HS-27A (cell line): ENCODE results near the gene UBASH3A.

Experiments
- DNase-seq: peaks from one replicate; pipeline ENCODE4 v3.0.0-alpha.2; 2012; ENCODE audit warnings: low read depth, missing footprints

Gene UBASH3A

DNA sequence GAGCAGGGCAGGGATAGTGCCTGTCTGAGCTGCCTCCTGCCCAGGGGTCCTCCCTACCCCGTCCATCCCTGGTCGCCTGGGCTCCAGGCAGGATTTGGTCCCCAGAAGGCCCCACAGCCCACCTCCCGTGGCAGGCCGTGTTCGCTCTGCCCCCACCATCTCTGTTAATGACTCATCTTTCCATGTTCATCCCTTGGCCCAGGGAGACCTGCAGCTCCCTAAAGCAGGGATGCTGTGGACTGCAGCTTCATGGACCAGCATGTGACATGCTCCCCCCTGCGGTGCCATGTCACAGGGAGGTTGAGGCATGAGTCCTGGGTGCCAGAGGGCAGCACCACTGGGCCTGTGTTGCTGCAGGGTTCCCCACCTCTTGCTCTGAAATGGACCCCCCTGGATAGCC lies 26.8 kb downstream of the UBASH3A start:
- no peak for DNase-seq

DNA sequence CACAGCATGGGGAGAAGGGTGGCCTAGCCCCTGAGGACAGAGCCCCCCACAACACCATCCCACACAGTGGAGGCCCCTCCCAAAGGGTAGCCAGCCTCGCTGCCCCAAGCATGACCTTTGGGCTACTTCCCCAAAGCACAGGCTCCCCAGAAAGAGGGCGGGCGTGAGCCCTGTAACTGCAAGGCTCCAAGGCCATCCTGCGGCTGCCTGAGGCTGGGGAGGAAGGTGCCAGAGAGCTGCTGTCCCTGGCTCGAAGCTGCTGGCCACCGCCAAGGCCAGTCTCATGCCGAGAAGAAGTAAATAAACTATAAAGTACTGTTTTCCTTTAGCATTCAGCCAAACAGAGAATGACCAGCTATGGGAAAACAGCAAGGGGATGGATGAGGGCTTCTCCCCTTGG lies 27.5 kb downstream of the UBASH3A start:
- DNase-seq = no peak

DNA sequence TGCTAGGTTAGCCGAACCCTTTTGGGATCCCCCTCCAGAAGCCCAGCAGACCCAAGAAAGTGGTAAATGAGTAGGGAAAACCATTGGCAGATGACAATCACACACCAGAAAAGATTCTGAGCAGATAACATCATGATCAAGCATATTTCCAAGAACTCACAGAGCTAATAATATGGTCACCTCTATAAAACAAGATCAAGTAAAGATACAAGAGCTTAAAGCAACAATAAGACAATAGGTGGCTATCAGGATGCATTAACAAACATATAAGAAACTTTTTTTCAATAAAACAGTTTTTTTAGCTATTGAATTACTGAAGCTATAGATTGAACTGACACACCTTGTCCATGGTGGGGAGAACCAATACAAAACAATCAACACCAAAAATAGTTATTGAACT lies 29.0 kb downstream of the UBASH3A start:
- no peak for DNase-seq

DNA sequence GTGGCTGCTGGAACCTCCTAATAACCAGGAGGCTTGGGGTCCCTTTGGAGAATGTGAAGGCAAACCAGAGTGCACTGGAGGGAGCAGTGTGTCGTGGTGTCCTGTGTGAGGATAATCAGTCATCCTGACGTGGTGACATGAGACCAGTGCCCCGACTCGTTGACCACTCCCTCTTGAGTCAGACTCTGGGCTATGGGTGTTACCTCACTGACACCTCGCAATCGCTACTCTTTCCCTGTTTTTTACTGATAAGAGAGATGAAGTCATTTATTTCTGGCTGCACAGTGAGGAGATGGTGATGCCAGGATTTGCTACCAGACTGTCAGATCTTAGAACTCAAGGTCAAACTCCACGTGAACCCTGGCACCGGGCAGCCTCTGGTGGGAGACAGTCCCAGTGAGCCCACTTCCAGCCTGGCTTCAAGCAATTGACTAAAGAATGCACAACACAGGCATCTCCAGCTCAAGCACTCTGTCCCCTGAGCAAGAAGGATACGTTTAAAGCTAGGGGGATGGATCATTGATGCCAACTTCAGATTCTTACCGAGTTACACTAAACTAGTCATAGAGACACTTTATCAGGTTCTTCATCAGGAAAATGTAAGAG lies 30.3 kb downstream of the UBASH3A start:
- no peak for DNase-seq

DNA sequence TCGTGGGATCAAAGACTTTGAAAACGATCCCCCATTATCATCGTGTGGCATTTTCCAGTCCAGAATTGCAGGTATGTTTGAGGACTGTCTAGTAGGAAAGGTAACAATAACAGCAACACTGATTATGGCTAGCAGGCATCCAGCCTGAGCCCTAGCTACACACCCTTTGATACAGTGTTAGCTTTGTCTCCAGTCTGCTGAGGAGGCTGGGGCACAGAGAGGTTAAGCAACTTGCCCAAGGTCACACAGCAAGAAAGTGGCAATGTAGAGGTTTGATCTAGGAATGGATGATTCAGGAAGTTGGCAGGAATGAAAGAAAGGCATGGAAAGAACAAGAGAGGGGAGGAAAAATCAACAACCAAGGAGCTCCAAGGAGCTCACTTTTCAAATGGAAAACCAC lies 31.2 kb downstream of the UBASH3A start:
- no peak for DNase-seq

DNA sequence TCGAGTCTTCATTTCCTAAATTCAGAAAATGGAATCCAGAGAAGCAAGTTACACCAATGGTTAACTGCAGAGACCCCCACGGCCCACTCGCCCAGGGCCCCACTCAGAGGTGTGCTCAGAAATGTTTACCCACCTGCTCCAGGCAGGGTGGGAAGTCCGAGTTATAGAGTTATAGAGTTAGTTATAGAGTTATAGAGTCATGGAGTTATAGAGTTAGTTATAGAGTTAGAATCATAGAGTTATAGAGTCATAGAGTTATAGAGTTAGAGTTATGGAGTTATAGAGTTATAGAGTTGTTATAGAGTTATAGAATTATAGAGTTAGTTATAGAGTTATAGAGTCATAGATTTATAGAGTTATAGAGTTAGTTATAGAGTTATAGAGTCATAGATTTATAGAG lies 31.7 kb downstream of the UBASH3A start:
- DNase-seq = no peak

DNA sequence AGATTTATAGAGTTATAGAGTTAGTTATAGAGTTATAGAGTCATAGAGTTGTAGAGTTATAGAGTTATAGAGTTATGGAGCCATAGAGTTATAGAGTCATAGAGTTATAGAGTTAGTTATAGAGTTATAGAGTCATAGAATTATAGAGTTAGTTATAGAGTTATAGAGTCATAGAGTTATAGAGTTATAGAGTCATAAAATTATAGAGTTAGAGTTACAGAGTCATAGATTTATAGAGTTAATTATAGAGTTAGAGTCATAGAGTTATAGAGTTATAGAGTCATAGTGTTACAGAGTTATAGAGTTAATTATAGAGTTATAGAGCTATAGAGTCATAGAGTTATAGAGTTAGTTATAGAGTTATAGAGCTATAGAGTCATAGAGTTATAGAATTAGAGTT lies 32.1 kb downstream of the UBASH3A start:
- DNase-seq = no peak

DNA sequence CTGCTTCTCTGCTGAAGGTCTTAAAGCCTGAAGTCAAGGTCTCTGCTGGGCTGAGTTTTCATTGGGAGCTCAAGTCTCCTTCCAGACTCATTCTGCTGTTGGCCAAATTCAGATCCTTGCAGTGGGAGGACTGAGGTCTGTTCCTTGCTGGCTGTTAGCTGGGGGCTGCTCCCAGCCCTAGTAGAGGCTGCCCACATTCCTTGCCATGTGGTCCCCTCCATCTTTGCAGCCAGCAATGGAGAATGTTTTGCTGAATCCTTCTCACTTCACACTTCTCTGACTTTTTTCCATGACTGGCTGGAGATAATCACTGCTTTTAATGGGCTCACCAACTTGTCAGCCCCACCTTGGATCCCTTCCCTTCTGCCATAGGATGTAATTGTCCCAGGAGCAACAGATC lies 33.2 kb downstream of the UBASH3A start:
- DNase-seq = no peak

DNA sequence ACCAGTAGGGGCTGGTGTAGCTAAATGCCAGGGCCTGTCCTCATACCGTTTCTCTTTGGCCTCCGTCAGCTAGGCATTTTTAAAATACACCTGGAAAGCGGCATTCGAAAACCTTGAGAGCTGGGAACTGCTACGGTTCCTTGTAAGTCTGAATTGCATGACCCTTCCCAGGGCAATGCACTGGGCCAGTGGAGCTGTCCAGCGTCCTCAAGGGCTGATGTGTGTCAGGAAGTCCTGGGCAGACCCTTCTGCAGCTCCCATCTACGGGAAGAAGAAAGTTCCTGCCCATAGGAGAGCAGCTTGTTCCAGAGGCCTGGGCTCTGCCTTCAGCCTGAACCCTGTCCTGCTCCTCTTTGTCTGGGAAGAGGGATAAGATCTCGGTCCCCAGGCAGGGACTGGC lies 34.1 kb downstream of the UBASH3A start:
- DNase-seq = no peak

DNA sequence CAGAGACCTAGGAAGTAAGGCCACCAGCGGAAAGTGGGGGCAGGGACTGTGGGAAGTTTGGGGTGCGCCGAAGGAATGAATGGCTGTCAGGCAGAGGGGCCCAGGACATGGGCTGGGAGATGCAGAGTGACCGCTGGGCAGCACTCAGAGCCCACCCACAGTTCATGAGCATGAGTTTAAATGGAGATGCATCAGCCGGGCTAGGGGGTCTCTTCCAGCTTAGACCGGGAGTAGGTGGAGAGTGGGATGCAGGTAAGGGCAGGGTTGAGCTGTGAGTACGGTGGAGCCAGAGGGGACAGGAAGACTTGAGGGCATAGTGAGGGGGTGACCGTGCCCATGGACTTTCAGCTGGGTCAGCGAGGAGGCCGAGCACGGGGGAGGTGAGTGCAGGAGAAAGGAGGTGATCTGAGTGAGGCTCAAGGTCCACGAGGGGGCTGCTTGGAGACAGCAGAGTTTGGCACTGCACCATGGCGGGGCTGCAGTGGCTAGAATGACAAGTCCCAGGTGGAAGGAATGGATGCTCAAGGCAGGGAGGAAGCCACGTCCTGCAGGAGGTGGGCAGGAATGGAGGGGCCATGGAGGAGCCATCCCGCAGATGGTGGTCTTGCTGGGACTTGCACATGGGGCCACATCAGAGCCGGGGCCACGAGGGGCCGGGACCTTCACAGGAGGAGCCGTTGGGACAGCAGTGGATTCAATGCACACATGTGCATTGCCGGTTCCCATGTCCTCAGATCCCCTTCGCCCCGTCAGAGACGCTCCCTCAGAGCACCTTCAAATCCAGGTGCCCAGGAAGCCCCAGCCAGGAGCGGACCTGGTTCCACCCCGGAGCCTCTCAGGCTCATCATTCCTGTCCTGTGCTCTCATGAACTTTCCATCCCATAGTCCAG lies 34.9 kb downstream of the UBASH3A start:
- no peak for DNase-seq

DNA sequence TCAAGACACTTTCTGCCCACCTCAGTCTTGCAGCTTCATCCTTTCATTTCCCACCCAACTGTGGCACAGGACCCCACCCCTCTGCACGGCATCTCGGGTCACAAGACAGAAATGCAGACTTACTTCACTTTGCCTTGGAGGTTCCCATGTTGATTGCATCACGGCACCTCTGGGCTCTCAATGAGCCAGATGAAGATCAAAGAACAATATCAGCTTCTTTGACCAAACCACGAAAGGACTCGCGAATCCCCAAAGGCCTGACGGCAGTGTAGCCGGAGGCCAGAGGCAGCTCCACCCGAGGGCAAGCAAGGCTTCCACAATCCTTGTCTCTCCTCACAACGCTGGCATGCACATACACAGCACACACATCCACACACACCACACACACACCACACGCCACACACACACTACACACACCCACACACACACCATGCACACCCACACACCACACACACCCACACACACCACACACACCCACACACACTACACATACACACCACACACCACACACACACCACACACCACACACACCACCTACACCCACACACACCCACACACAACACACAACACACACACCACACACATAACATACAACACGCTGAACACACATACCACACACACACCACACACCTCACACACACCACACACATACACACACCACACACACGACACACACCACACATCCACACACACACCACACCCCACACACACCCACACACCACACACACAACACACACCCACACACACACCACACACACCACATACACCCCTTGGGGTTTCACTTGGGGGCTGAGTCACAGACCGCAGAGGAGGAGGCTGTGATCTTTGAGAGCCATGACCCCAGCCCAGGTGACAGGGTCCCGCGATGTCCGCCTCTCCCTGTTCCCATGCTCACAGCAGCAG lies 35.8 kb downstream of the UBASH3A start:
- no peak for DNase-seq

DNA sequence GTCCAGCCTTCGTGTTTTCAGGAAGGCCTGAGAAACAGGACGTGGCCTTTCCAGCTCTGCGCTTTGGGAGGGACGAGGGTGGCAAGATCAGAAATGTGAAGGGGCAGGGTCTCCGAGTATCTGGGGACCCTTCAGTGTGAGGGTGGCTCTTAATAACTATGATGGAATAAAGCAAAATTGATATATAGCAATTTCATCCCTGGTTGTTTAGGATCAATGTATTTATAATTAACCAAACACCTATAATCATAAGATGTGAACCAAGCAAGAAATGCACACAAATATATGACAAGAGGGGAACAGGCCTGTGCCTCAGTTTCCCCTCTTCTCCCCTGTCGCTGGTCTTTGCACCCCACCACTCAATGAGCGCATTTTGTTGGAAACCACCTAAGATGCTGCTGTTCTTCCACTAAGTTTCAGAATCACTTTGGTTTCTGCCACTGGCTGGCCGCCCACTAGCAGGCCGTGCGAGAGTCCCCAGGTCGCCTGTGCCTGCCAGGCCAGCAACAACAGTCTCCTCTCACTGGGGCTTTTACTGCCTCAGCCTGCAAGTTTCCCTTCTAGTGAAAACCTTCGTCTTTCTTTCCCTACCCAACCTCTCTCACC lies 36.6 kb downstream of the UBASH3A start:
- DNase-seq = no peak

DNA sequence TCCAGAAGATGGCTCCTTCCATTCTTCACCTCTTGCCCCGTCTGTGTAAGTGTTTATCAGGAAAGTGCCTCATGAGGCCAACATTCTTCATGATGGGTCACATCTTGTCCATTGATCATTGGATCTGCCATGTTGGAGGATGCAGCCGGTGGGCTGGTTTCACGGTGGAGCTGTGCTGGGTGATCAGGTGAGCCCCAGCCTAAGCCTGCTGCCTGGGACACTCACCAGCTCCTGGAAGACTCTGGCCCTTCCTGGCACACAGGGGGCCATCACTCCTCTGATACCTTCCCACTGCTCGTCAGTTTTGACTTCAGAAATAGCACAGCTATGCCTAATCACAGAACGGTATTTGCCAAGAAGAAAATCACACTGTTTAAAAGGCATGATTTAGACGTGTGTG lies 38.3 kb downstream of the UBASH3A start:
- DNase-seq = no peak

DNA sequence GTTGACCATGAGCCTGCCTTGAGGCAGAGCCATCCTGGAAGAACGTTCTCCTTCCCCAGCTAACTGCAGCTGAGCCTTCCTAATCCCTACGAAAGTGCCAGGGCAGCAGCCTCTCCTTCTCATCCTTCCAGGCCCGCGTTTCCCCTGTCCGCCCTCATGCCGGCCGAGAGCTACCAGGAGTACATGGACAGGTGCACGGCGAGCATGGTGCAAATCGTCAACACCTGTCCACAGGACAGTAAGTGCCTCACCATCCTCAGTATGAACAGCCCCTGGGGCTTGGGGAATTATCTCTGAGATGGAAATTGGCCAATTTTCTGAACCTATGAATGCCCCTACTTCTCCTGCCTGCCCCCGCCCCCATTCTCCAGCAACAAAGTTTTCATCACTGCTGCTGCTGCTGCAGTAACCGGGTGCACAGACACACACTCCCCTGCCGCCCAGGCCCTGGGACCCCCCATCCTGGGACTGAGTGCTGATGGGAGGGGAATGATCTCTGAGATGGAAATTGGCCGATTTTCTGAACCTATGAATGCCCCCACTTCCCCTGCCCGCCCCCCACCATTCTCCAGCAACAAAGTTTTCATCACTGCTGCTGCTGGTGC lies 39.6 kb downstream of the UBASH3A start:
- no peak for DNase-seq

DNA sequence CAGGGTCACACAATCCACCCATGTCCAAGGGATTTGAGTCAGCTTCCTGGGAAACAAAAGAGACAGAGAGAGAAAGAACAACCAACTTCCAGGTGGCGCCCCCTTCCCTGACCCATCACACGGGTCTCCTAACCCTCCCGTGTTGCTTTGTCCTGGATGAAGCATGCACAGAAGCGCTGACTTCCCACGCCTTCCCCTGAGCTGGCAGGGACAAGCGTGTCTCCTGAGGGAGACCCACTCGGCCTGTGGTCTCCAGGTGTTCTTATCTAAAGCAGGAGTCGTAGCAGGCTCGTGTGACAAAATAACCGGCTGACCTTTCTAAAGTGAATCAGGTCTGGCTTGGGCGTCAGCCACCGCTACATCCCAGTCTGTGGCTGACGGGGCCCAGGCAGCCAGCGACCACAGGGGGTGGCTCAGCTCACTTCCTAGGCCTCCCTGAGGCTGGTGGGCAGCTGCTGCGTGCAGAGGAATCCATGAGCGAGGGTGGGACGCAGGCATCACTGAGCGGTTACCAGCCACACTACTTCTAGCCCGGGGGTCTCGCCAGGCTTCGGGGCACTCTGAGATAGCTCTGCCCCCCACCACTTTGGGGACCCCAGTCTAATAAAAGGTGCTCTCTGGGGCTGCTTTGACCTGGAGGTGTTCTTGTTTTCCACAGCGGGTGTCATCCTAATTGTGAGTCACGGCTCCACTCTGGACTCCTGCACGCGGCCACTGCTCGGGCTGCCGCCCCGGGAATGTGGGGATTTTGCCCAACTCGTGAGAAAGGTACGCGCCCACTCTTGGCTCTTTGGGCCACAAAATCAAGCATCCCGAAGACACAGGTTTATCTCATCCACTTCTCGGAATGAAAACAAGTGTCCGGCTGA lies 40.4 kb downstream of the UBASH3A start:
- no peak for DNase-seq

DNA sequence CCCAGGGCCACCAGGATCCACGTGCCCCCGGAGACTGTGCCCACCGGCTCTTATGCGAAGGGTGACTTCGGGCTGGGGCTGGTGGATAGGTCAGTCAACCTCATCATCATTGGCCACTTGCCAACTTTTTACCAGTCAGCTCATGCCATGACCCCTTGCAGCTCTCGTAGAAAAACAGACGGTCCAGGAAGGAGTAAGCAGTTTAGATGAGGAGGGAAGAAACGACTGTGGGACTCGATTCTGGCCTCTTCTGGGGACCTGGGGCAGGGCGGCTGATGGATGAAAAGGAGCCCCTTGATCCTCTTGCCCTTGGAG lies 41.0 kb downstream of the UBASH3A start:
- DNase-seq = no peak

DNA sequence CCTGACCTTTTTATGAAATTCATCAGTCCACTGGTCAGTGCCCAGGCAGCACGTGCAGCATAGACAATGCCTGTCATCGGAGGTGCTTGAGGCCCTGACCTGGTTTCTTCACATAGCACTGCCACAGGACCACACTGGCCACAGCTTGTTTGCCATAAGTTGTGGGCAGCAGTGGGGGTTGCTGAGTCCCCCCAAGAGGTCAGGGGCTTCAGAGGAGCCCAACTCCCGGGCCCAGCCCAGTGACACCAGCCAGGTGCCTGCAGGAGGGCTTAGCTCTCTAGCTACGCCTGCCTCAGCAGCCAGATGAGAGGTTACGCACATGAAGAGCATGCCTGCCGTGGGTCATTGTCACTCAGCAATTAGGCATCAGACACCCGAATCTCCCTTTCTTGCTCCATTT lies 41.6 kb downstream of the UBASH3A start:
- DNase-seq = no peak

DNA sequence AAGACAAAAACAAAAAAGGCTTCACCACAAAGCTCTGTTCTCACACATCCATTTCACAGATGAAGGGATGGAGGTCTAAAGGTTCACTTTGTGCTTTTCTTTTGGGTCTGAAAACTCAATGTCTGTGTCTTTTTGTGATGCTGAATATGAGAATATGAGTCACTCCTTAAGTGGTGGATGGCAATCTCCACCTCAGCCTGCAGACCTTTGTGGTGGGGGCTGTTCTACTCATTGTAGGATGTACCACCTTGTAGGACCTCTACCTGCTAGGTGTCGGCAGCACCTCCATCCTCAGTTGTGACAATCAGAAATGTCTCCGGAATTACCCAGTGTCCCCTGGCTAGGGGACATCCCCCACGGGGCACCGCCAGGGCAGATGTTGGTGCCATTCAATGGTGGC lies 42.8 kb downstream of the UBASH3A start:
- DNase-seq = no peak

DNA sequence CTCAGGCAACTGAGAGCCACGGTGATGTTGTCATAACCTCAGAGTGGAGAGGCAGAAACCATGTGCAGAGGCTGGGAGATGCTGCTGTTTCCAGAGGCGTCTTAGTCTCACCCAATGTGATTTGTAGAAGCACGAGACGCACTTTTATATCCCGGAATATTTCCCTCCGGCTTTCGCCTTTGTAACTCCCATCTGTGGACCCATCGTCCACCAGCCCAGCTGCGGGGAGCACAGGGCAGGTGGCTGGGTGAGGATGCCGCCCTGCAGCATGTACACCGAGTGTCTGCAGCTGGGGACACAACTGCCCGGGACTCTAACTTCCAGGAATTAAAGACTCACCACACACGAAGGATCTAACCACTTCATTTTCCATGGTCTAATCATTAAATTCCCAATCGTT lies 43.5 kb downstream of the UBASH3A start:
- DNase-seq = no peak

DNA sequence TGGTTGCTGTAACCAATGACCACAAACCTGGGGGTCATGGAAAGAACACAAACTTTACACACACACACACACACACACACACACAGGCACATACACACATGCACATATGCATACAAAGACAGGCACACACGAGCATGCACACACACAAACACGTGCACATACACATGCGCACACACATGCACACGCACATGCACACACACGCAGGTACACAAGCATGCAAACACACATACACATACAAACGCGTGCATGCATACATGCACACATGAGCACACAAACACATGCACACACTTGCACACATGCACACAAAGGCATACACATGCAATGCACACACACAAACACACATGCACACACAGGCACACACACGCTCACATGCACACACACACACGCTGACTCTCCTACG lies 44.0 kb downstream of the UBASH3A start:
- DNase-seq = no peak

DNA sequence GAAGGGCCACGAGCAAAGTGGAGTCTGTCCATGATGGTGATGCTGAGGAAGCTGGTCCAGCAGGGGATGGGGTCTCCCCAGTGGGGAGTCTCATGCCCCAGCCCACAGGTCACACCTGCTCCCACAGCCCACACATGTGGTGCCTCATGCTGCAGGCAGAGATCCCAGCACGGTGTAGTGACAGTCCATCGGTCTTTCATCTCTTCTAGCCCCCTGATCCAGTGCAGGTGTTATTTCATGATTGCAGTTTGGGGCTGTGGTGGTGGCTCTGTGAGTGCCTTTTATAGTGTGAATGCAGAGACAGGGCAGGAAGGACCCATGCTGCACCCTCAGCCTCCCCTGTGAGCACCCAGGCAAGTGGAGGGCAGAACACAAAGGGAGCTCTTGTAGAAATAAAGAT lies 45.0 kb downstream of the UBASH3A start:
- no peak for DNase-seq
